GM19328 (cell line): Measurements from ENCODE around the gene VPREB3.

Experiments
- ATAC-seq: cut with Tn5 transposase; IDR thresholded peaks from one replicate; pipeline ENCODE4 v1.9.1; 2021; ENCODE audit warnings: mild to moderate bottlenecking, moderate library complexity; ENCODE audit not compliant: unreplicated experiment

VPREB3 gene

DNA sequence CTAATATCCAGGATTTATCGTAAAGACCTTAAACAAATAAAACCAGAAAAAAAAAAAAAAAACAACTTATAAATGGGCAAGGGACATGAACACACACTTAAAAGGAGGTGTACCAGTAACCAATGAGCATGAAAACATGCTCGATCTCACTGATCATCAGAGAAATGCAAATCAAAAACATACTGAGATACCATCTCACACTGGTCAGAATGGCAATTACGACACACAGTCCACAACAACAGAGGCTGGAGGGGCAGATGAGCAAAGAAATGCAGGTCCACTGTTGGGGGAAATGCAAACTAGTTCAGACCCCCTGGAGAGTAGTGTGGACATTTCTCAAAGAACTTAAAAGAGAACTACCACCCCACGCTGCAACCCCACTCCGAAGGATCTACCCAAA is 50.2 kb downstream of the VPREB3 start:
- no peak for ATAC-seq
